Peyer's patch (tissue), 4 donors: ENCODE measurements around the gene DIPK1A. TPM values are rescaled to one million over a fixed set of nuclear protein-coding genes. Genes with fewer than 3 reads are reported as not detected.
"Not testable (repeated sequence)": the region's sequence is repeated elsewhere in the genome, so short reads cannot be mapped to it uniquely, and the experiment has no call there.

Source experiments
- DNase-seq, 3 donors: peaks; one replicate each; pipeline ENCODE4 v3.0.0-alpha.2; 2017 to 2019
- H3K27ac ChIP-seq, 4 donors: fragments of 200-600 bp; sonication (generic); one replicate each; pipeline ENCODE4 v1.5.1; 2016 to 2019
- H3K27me3 ChIP-seq, 2 donors: fragments of 200-600 bp; sonication (generic); one replicate each; pipeline ENCODE4 v1.5.1; 2019
- H3K36me3 ChIP-seq, 3 donors: fragments of 200-600 bp; sonication (generic); one replicate each; pipeline ENCODE4 v1.5.1; 2016 to 2019
- H3K4me1 ChIP-seq, 4 donors: fragments of 200-600 bp; sonication (generic); one replicate each; pipeline ENCODE4 v1.5.1; 2016 to 2019
- H3K4me3 ChIP-seq, 4 donors: fragments of 200-600 bp; sonication (generic); 1 replicate in 3 of 4; 2 replicates in 1 of 4; pipeline ENCODE4 v1.5.1; 2016 to 2019; ENCODE audit warnings: mild to moderate bottlenecking in 1 of 4
- H3K9me3 ChIP-seq, 4 donors: fragments of 200-600 bp; sonication (generic); one replicate each; pipeline ENCODE4 v1.5.1; 2016 to 2019; ENCODE audit warnings: mild to moderate bottlenecking in 1 of 4
- CTCF ChIP-seq, 6 experiments: fragments of 450-650 bp in 4 of 6; fragments of 200-600 bp in 2 of 6; sonication (generic) in 1 of 6; IDR thresholded peaks; one replicate each; pipeline ENCODE4 v1.5.1; 2017 to 2019; ENCODE audit warnings: antibody characterized with exemption in 6 of 6, mild to moderate bottlenecking in 3 of 6, moderate library complexity in 1 of 6
- POLR2A ChIP-seq, 2 donors: fragments of 450-650 bp; IDR thresholded peaks; one replicate each; pipeline ENCODE4 v1.5.1; 2017; ENCODE audit warnings: antibody characterized with exemption in 2 of 2, mild to moderate bottlenecking in 2 of 2, moderate library complexity in 2 of 2
- total RNA-seq, 4 donors: library from RNA; depleted of rRNA; stranded (reverse); fragments of >200 nt; gene quantifications; one replicate each; pipeline ENCODE4 v1.1.0, GENCODE V29; 2016

Gene DIPK1A
- total RNA-seq, 4 donors from 2014 or later: 5.1 to 12.4 (median 7.8) TPM

- peak in 2 of 3 donors; percentile 89 to 90 for DNase-seq
- Histone ChIP-seq H3K27me3 (no peaks in the 10 kb centered on the region), H3K4me1 (peaks cover 0 to 10% (median 3%) of the 10 kb centered on the region in 4 donors), H3K9me3 (no peaks in the 10 kb centered on the region), H3K36me3 (no peaks in the 10 kb centered on the region), H3K27ac (peak overlapping the region in 3 of 4 donors; percentile 28 to 84 (median 68)), H3K4me3 (no peak overlapping the region)
- TF ChIP-seq CTCF (IDR thresholded peaks at IDR 0.05) (no peak), POLR2A (IDR thresholded peaks at IDR 0.05) (no peak)
Observed at GRCh38 chr1:92975551-92976232, 14.4 kb upstream of the DIPK1A start.

GRCh38 chr1:92974112-92974511, 12.8 kb upstream of the DIPK1A start:
- DNase-seq, H3K36me3 ChIP-seq, H3K9me3 ChIP-seq, H3K27me3 ChIP-seq, H3K4me3 ChIP-seq: not testable (repeated sequence)
- peaks cover 0 to 10% (median 1%) of the 10 kb centered on the region in 4 donors for H3K4me1 ChIP-seq
- peak overlapping the region in 2 of 4 donors; percentile 68 to 84 for H3K27ac ChIP-seq

- H3K27ac ChIP-seq: peak overlapping the region in 2 of 4 donors; percentile 68 to 84
Observed at GRCh38 chr1:92973203-92973897, 12.1 kb upstream of the DIPK1A start.

GRCh38 chr1:92972409-92973129, 11.3 kb upstream of the DIPK1A start:
- H3K4me3 ChIP-seq: no peak overlapping the region
- no peaks in the 10 kb centered on the region for H3K27me3 ChIP-seq
- no peak for DNase-seq
- H3K4me1 ChIP-seq: peaks cover 0 to 10% (median 3%) of the 10 kb centered on the region in 4 donors
- no peaks in the 10 kb centered on the region for H3K36me3 ChIP-seq
- no peaks in the 10 kb centered on the region for H3K9me3 ChIP-seq
- TF ChIP-seq CTCF (IDR thresholded peaks at IDR 0.05) (no peak), POLR2A (IDR thresholded peaks at IDR 0.05) (no peak)
- H3K27ac ChIP-seq: peak overlapping the region in 2 of 4 donors; percentile 68 to 84

More at GRCh38 chr1:92973203-92973897, 12.1 kb upstream of the DIPK1A start:
- Histone ChIP-seq H3K4me1 (peaks cover 0 to 10% (median 3%) of the 10 kb centered on the region in 4 donors), H3K4me3 (no peak overlapping the region), H3K9me3 (no peaks in the 10 kb centered on the region), H3K36me3 (no peaks in the 10 kb centered on the region), H3K27me3 (no peaks in the 10 kb centered on the region)
- no peak for DNase-seq
- TF ChIP-seq CTCF (IDR thresholded peaks at IDR 0.05) (no peak), POLR2A (IDR thresholded peaks at IDR 0.05) (no peak)

DNA sequence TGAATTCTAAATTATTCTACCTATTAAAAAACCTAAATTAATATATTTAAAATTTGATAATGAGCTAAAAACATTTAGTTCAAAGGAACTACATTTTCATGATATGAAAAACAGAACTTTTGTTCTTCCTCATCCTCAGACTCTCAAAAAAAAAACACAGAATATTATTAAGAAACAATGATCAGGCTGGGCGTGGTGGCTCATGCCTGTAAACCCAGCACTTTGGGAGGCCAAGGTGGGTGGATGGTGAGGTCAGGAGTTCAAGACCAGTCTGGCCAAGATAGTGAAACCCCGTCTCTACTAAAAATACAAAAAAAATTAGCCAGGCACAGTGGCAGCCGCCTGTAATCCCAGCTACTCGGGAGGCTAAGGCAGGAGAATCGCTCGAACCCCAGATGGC, 10.7 kb upstream of the DIPK1A start:
- H3K27me3 ChIP-seq, H3K36me3 ChIP-seq, H3K27ac ChIP-seq, H3K9me3 ChIP-seq, DNase-seq, H3K4me3 ChIP-seq: not testable (repeated sequence)
- peaks cover 0 to 10% (median 3%) of the 10 kb centered on the region in 4 donors for H3K4me1 ChIP-seq

- Histone ChIP-seq H3K27me3 (no peaks in the 10 kb centered on the region), H3K4me1 (peaks cover 0 to 10% (median 3%) of the 10 kb centered on the region in 4 donors), H3K27ac (no peak overlapping the region), H3K36me3 (no peaks in the 10 kb centered on the region), H3K4me3 (no peak overlapping the region), H3K9me3 (no peaks in the 10 kb centered on the region)
- no peak for DNase-seq
- TF ChIP-seq CTCF (IDR thresholded peaks at IDR 0.05): no peak
- TF ChIP-seq POLR2A (IDR thresholded peaks at IDR 0.05): no peak
Observed at GRCh38 chr1:92970990-92971689, 9.9 kb upstream of the DIPK1A start.
